IPS-15b (cell line): Measurements from ENCODE around the gene TMEM82.
"Not testable (repeated sequence)": the region's sequence is repeated elsewhere in the genome, so short reads cannot be mapped to it uniquely, and the experiment has no call there.

Experiments
- H3K27me3 ChIP-seq: one replicate; pipeline ENCODE4 v1.6.1; 2013; ENCODE audit warnings: low read length; ENCODE audit not compliant: control insufficient read depth, insufficient read depth
- H3K36me3 ChIP-seq: one replicate; pipeline ENCODE4 v1.6.1; 2013; ENCODE audit warnings: low read length; ENCODE audit not compliant: control insufficient read depth, insufficient read depth
- H3K4me1 ChIP-seq: one replicate; pipeline ENCODE4 v1.6.1; 2013; ENCODE audit warnings: mild to moderate bottlenecking, low read length; ENCODE audit not compliant: control insufficient read depth, insufficient read depth
- H3K4me3 ChIP-seq: one replicate; pipeline ENCODE4 v1.5.1; 2013; ENCODE audit warnings: low read depth, low read length
- H3K9ac ChIP-seq: one replicate; pipeline ENCODE4 v1.6.1; 2013; ENCODE audit warnings: low read depth, mild to moderate bottlenecking, low read length
- H3K9me3 ChIP-seq: one replicate; pipeline ENCODE4 v1.6.1; 2013; ENCODE audit warnings: mild to moderate bottlenecking, low read length; ENCODE audit not compliant: control insufficient read depth, insufficient read depth

Gene TMEM82

GRCh38 chr1:15742339-15742801 lies at the start of gene TMEM82:
TSS of gene TMEM82 (plus strand) at chr1:15742499. CDS start at chr1:15742560, 61 bp downstream.
- Histone ChIP-seq H3K36me3 (peaks cover 7% of the 10 kb centered on the region), H3K4me1 (no peaks in the 10 kb centered on the region), H3K27me3 (no peaks in the 10 kb centered on the region), H3K9me3 (no peaks in the 10 kb centered on the region), H3K4me3 (no peak within 1 kb of the TSS), H3K9ac (no peak within 1 kb of the TSS)

GRCh38 chr1:15693371-15693770 lies 48.9 kb upstream of the TMEM82 start:
- peaks cover 2% of the 10 kb centered on the region for H3K36me3 ChIP-seq

GRCh38 chr1:15696956-15697521 lies 45.3 kb upstream of the TMEM82 start:
- Histone ChIP-seq H3K27me3 (no peaks in the 10 kb centered on the region), H3K36me3 (peaks cover 2% of the 10 kb centered on the region), H3K9me3 (no peaks in the 10 kb centered on the region), H3K4me3 (no peak overlapping the region), H3K4me1 (peaks cover 2% of the 10 kb centered on the region), H3K9ac (no peak overlapping the region)

More at GRCh38 chr1:15693371-15693770, 48.9 kb upstream of the TMEM82 start:
- Histone ChIP-seq H3K9ac (no peak overlapping the region), H3K4me3 (no peak overlapping the region), H3K4me1 (peaks cover 2% of the 10 kb centered on the region), H3K27me3 (no peaks in the 10 kb centered on the region), H3K9me3 (no peaks in the 10 kb centered on the region)

- Histone ChIP-seq H3K9ac (no peak overlapping the region), H3K36me3 (peaks cover 2% of the 10 kb centered on the region), H3K27me3 (no peaks in the 10 kb centered on the region), H3K4me3 (no peak overlapping the region), H3K9me3 (no peaks in the 10 kb centered on the region), H3K4me1 (no peaks in the 10 kb centered on the region)
Observed at GRCh38 chr1:15698201-15698600, 44.1 kb upstream of the TMEM82 start.

GRCh38 chr1:15699321-15699720 lies 43.0 kb upstream of the TMEM82 start:
- H3K4me3 ChIP-seq, H3K9ac ChIP-seq, H3K9me3 ChIP-seq, H3K4me1 ChIP-seq, H3K36me3 ChIP-seq, H3K27me3 ChIP-seq: not testable (repeated sequence)

- H3K4me3 ChIP-seq = no peak overlapping the region
- no peaks in the 10 kb centered on the region for H3K4me1 ChIP-seq
- H3K27me3 ChIP-seq = no peaks in the 10 kb centered on the region
- H3K36me3 ChIP-seq = peaks cover 2% of the 10 kb centered on the region
- no peak overlapping the region for H3K9ac ChIP-seq
- no peaks in the 10 kb centered on the region for H3K9me3 ChIP-seq
Observed at GRCh38 chr1:15700508-15700907, 41.8 kb upstream of the TMEM82 start.

GRCh38 chr1:15701784-15702183 lies 40.5 kb upstream of the TMEM82 start:
- H3K4me3 ChIP-seq = no peak overlapping the region
- H3K9ac ChIP-seq = no peak overlapping the region
- no peaks in the 10 kb centered on the region for H3K27me3 ChIP-seq
- H3K4me1 ChIP-seq = no peaks in the 10 kb centered on the region
- no peaks in the 10 kb centered on the region for H3K9me3 ChIP-seq
- H3K36me3 ChIP-seq = no peaks in the 10 kb centered on the region

- no peak overlapping the region for H3K4me3 ChIP-seq
- no peaks in the 10 kb centered on the region for H3K36me3 ChIP-seq
- H3K27me3 ChIP-seq = no peaks in the 10 kb centered on the region
- H3K9ac ChIP-seq = no peak overlapping the region
- H3K9me3 ChIP-seq = no peaks in the 10 kb centered on the region
- no peaks in the 10 kb centered on the region for H3K4me1 ChIP-seq
Observed at GRCh38 chr1:15702722-15703550, 39.4 kb upstream of the TMEM82 start.

GRCh38 chr1:15703562-15703961 lies 38.7 kb upstream of the TMEM82 start:
- H3K9ac ChIP-seq = no peak overlapping the region
- H3K4me1 ChIP-seq = no peaks in the 10 kb centered on the region
- no peak overlapping the region for H3K4me3 ChIP-seq
- no peaks in the 10 kb centered on the region for H3K9me3 ChIP-seq
- no peaks in the 10 kb centered on the region for H3K27me3 ChIP-seq
- no peaks in the 10 kb centered on the region for H3K36me3 ChIP-seq

- H3K4me3 ChIP-seq = no peak overlapping the region
- H3K4me1 ChIP-seq = no peaks in the 10 kb centered on the region
- no peaks in the 10 kb centered on the region for H3K36me3 ChIP-seq
- H3K27me3 ChIP-seq = no peaks in the 10 kb centered on the region
- no peaks in the 10 kb centered on the region for H3K9me3 ChIP-seq
- no peak overlapping the region for H3K9ac ChIP-seq
Observed at GRCh38 chr1:15704526-15705183, 37.6 kb upstream of the TMEM82 start.

GRCh38 chr1:15705184-15705566 lies 37.1 kb upstream of the TMEM82 start:
- Histone ChIP-seq H3K27me3 (no peaks in the 10 kb centered on the region), H3K9ac (no peak overlapping the region), H3K4me3 (no peak overlapping the region), H3K36me3 (no peaks in the 10 kb centered on the region), H3K9me3 (no peaks in the 10 kb centered on the region), H3K4me1 (no peaks in the 10 kb centered on the region)

GRCh38 chr1:15706751-15707150 lies 35.5 kb upstream of the TMEM82 start:
- Histone ChIP-seq H3K4me1 (no peaks in the 10 kb centered on the region), H3K4me3 (no peak overlapping the region), H3K9ac (no peak overlapping the region), H3K9me3 (no peaks in the 10 kb centered on the region), H3K36me3 (no peaks in the 10 kb centered on the region), H3K27me3 (no peaks in the 10 kb centered on the region)
